GM18858 (cell line): ENCODE results near the gene FAM174C.
A peak's percentile ranks its signal among the peaks of the same experiment; 100 is the strongest.
"Not testable (repeated sequence)": the region's sequence is repeated elsewhere in the genome, so short reads cannot be mapped to it uniquely, and the experiment has no call there.

Experiments used
- ATAC-seq: cut with Tn5 transposase; IDR thresholded peaks from one replicate; pipeline ENCODE4 v1.9.1; 2021; ENCODE audit not compliant: unreplicated experiment

FAM174C gene

DNA sequence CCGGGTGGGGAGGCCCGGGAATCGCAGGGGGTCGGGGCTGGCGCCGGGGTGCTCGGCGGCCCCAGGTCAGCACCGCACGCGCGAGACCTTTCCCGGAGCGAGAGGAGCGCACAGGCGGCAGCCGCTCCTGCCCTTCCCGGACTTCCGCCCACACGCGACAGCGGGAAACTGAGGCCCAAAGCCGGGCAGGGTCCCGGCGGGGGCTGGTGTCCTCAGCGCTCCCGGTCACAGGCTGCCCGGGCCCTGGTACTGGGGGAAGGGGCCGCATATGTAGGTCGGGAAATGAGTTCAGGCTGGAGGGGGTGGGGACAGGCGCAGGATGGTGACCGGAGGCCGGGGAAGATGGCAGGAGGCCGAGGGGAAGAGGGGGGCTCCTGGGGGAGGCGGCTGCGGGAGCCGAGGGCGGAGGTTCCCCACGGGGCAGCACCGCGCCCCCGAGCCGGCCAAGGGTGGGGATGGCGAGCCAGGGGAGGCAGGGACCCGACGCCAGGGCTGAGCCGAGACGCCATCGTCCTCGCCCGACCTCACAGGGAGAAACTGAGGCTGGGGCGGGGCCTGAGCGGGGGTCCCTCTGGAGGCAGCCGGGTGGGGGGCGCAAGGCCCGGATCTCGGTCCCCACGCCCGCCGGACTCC, 38.2 kb upstream of the FAM174C start:
- no peak for ATAC-seq

DNA sequence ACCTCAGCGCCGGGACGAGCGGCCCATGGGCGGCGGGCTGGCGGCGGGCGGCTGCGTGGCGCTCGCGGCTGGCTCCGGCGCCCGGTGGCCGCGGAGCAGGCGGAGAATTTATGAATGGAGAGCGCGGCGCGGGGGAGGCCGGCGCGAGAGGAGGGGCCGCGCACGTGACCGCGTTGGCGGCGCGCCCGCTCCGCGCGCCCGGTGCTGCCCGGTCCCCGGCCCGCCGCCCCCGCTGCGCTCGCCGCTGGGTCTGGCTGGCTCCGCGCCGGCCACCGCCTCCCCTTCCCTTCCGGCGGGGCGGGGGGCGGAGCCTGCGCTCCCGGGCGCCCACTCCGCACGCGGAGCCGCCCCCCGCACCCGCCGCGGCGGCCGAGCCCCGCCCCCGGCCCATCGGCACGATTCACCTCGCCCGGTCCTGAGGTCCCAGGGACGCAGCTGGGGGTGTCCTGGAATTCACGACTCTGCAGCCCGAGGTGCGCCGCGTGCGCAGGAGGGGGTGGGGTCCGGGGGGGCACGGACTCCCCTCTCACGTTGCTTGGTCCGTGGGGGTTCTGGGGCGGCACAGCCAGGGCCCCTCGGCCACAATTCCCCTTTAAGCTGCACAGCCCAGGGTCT, 37.5 kb upstream of the FAM174C start, which contains the start of gene CBARP:
Gene CBARP (minus strand): TSS at position 252 of the 615 bp plus-strand sequence. CDS start 1,905 bp downstream, outside the sequence.
- no peak for ATAC-seq

DNA sequence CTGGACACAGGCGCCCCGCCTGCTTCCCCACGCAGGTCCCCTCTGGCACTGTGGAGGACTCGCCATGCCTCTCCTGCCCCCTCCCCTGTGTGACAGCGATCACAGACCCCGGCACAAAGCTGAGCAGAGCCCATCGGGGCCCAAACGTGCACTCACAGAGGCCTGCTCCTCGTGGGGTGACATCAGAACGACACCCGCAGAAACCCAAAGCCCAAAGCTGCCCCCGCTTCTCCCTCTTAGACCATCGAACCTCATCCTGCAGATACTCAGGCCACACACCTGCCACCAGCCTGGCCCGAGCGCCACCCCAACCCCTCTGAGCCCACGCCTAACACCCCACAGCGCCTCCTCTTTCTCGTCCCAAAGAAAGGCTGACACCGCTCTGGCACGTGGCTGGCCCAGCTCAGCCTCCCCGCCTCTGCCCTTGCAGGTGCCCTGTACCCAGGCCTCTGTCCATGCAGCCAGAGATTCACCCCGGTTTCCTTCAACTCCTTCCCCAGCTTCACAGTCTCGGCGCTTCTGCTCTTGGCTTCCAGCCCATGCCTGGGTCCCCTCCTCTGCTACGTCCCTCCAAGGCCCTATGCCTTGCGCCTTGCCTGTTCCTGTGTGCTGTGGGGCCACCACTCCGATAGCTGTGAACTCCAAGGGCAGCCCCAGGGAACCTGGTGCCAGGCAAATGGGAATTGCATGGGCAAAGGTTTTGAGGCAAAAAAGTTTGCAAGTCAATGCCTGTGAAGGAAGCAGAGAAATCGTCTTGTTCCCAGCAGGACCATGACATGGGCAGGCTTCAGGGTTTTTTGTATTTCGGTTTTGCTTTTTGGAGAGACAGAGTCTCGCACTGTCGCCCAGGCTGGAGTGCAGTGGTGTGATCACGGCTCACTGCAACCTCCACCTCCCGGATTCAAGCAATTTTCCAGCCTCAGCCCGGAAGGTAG, 36.7 kb upstream of the FAM174C start:
- no peak for ATAC-seq

DNA sequence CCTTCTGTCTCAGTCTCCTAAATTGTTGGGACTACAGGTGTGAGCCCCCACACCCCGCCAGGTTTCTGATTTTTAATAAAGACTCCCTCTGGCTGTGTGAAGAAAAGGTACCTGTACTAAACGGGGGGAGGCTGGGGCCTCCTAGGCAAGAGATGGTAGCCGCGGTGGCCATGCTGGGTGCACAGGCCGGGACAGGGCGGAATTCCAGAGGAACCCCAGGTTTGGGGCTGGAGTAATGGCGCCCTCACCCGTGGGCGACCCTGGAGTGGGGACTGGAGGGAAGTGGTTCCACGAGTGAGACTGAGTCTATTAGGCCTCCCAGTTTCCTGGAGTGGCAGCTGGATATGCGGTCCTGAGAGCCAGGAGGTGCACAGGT, 35.9 kb upstream of the FAM174C start:
- no peak for ATAC-seq

DNA sequence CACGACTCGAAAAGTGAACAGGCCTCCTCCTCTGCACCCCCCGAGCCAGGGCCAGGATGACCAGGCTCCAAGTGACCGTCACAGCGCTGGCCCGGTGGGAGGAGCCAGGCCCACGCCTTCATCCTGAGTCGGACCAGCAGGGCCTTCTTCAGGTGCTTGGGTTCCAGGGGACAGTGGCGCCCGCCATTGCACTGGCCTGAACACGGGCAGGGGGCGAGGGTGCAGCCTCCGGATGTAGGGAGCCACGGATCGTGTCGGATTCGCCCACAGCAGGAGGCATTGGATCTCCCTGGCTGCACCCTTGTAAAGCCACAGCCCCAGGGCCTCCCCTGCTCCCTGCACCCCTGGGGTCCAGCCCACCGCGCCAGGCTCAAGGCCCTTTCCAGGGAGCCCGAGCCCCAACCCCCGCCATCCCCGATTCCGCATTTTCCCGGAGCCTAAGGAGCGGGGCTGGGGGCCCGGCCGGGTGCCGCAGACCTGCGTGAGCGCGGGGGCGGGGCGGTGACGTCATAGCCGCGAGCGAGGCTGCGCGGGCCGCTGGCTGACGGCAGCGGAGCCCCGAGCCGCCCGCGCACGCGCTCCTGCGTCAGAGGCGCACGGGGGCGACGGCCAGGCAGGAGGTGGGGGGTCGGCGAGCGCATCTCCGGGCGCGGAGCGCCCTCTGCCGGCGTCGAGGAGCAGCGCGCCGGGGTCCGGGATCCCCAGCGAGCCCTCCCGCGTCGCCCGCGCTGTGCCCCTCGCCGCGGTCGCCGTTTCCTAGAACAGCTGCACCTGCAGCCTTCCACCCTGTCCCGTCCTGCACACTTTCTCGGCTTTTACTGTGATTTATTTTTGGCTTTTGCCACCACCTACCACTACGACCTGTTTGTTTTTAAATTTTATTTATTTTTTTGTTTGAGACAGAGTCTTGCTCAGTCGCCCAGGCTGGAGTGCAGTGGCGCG, 35.3 kb upstream of the FAM174C start:
- peak; percentile 22 for ATAC-seq

DNA sequence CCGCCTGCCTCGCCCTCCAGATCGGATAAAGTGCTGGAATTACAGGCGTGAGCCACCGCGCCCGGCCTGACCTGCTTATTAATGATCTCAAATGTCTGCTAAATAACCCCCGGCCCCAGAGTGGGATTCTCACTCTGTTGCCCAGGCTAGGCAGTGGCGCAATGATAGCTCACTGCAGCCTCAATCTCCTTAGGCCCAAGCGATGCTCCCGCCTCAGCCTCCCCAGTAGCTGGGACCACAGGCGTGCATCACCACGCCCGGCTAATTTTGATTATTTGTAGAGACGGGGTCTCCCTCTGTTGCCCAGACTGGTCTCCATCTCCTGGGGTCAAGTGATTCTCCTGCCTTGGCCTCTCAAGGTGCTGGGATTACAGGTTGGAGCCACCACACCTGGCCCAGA, 34.4 kb upstream of the FAM174C start:
- ATAC-seq, result no peak

DNA sequence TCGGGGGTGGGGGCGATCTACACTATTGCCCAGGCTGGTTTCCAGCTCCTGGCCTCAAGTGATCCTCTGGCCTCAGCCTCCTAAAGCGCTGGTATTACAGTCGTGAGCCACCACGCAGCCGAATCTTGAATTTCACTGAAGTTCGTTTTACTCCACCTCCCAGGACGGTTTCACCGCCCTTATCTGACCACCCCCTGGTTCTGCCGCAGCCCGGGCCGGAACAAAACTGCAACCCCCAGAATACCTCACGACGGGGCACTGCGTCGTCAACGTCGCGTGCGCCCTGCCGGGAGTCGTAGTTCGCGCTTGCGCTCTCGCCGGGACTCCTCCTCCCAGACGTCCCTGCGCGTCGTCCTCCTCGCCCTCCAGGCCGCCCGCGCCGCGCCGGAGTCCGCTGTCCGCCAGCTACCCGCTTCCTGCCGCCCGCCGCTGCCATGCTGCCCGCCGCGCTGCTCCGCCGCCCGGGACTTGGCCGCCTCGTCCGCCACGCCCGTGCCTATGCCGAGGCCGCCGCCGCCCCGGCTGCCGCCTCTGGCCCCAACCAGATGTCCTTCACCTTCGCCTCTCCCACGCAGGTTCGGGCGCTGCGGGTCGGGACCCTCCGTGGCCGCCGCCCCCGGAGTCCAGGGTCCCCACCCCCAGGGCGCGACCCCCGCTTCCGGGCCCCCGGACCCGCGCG, 33.8 kb upstream of the FAM174C start, which contains the start of gene ATP5F1D:
Gene ATP5F1D (plus strand): TSS at position 335 of the 679 bp plus-strand sequence. CDS start 100 bp downstream, at position 435.
- ATAC-seq, result no peak

DNA sequence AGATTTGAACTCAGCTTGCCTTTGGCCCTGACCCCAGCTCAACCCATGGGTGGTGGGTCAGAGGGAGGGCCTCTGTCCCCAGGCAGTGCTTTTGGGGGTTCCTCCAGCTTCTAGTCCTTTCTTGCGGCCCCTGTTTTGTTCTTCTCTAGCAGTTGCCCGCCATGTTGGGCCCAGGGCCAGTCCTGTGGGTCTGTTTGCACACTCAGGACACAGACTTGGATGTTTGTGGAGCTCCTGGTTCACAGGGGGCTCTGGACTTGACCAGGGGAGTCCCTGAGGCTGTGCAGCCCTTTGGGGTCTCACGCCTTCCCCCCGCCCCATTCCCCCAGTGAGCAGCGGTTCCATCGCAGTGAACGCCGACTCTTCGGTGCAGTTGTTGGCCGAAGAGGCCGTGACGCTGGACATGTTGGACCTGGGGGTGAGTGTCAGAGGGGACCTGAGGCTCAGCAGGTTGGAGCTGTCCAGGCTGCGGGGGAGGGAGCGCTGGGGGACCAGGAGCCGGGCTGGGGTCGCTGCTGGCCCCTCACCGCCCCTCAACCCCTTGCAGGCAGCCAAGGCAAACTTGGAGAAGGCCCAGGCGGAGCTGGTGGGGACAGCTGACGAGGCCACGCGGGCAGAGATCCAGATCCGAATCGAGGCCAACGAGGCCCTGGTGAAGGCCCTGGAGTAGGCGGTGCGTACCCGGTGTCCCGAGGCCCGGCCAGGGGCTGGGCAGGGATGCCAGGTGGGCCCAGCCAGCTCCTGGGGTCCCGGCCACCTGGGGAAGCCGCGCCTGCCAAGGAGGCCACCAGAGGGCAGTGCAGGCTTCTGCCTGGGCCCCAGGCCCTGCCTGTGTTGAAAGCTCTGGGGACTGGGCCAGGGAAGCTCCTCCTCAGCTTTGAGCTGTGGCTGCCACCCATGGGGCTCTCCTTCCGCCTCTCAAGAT, 31.3 kb upstream of the FAM174C start:
- ATAC-seq, result no peak

DNA sequence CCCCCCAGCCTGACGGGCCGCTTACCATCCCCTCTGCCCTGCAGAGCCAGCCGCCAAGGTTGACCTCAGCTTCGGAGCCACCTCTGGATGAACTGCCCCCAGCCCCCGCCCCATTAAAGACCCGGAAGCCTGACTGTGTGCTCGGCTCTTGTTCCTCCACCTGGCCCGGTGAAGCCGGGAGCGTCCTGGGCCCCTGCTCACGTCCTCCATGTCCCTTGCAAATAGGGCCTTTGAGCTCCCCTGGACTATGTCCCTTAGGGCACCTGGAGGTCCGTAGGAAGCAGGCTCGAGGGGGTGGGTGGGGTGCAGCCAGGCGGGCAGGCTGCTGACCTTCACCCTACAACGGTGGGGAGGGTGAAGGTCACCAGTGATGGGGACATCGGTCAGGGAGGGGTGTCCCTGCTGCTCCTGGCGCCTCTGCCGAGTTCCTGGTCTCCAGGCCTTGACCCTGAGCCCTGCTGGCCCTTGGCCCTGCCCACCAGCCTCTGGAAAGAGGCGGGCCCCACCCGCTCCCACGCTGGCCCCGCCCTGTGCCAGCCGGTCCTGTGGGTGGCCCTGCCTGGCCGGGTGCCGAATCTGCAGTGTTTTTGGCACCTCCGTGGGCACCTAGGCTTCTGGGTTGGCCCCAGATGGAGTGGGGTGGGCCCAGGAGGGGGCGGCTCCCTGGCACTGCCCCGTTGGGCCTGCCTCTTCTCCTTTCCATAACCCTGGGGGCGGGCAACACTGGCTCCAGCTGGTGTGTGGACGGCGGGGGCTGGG, 30.5 kb upstream of the FAM174C start:
- no peak for ATAC-seq

DNA sequence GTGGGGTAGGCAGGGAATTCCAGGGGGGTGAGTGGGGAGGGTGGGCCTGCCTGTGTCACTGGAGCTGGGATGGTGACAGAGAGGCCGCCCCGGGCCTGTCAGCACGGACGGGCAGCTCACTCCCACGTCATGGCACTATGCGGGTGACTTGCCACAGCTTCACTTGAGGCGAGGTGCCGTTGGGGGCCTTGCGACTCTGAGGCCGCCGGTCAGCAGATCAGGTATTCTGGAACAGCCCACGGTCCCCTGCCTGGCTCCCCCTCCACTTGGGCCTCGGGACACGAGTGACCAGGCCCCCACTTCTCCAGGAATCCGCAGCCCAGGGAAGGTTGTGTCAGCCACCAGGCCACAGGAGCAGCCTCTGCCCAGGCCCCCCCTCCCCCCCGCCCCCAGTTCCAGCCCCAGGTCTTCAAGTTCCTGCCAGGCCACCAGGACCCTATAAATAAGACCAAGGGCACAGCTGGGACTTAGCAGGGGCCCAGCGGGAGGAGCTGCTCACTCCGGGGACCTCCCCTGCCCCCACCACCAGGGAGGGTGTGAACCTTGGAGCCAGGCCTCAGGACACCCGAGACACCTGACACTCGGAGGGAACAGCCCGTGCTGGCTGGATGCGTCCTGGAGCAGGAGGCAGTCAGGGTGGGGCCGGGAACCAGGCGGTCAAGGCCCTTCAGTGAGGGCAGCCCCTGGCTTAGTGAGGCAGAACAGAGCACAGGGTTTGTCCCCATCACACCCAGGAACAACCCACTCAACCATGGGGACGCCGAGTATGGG, 29.7 kb upstream of the FAM174C start:
- ATAC-seq, result no peak

DNA sequence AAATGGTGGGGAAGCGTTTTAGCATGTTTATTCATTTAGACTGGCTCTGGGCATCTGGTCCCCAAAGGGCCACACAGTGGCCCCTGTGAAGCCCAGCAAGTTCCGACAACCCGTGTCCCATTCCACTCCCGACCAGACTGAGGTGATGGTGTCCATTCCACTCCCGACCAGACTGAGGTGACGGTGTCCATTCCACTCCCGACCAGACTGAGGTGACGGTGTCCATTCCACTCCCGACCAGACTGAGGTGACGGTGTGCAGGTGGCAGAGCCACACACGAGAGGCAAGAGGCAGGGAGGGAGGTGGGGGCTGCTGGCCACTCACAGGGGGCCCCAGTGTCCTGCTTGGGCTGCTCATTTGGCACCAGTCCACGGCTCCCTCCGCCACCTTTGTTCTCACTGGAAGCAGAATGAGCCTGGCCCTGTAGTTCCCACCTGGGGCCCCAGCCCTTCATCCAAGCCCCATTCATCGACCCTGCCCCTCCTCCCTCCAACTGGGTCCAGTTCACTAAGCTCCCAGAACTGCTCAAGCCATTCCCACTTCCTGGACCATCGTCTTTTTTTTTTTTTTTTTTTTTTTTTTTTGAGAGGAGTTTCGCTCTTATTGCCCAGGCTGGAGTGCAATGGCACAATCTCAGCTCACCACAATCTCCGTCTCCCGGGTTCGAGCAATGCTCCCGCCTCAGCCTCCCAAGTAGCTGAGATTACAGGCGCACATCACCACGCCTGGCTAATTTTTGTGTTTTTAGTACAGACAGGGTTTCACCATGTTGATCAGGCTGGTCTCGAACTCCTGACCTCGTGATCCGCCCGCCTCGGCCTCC, 28.9 kb upstream of the FAM174C start:
- ATAC-seq, result not testable (repeated sequence)

DNA sequence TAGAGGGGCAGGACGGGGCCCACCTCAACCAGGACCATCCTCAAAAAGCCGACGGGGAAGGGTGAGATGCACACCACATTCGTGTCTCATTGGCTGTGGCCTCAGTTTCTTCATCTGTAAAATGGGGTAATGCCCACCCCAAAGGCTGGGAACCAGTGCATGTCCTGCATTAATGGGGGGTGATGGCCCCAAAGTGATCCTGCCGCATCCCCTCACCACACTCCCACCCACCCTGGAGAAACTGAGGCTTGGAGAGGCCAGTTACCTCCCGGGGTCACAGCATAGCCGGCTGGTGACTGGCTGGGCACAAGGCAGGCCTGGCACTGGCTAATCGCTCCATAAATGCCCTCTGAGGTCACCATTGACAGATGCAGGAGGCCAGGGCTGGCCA, 27.6 kb upstream of the FAM174C start:
- ATAC-seq, result no peak

DNA sequence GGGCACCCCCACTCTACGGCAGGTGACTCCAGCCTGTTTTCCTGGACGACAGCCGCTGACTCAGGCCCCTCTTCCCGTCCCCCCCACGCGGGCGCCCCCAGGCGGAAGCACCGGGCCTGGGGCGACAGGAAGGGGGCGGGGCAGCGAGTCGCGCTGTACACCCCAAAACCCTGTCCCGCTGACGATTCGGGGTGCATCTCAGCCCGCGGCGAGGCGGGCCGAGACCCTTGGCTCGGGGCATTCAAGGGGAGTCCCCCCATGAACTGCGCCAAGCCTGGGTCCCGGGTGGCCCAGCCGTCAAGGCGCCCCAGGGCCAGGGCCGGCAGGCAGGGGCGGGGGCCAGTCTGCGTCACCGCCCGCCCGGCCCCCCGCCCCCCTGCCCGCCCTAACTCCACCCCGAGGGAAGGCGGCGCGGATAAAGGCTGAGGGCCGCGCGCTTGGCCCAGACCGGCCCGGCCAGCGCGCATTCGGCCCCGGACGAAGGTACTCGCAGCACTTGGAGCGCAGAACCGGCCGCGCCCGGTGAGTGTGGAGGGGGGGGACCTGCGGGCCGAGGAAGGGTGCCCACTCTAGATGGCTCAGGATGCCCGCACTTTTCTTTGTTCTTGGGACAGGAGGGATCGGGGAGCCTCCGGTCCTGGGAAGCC, 27.1 kb upstream of the FAM174C start, which contains the start of gene MIDN:
Gene MIDN (plus strand): TSS at position 445 of the 647 bp plus-strand sequence. CDS start 1,714 bp downstream, outside the sequence.
- ATAC-seq, result no peak

DNA sequence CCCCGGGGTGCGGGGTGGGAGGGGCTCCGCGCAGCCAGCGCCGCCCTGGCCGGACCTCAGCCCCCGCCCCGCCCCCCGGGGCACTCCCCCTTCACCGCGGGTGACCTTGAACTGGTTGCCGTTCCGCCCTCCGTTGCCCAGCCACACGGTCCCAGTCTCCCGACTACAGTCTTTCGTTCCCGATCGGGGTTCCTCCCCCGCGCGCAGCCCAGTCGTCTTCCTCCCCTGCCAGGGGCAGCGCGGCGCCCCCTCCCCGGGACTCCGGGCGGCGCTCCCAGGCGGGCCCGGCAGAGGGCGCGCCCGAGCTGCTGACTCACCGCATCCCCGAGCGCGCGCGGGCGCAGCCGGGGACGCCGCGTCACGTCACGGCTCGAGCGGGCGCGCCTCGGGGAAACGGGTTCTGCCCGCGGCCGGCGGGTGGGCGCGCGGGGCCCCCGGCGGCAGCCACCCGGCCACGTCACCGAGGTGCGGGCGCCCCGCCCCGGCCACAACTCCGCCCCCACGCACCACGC, 26.5 kb upstream of the FAM174C start:
- ATAC-seq, result no peak

DNA sequence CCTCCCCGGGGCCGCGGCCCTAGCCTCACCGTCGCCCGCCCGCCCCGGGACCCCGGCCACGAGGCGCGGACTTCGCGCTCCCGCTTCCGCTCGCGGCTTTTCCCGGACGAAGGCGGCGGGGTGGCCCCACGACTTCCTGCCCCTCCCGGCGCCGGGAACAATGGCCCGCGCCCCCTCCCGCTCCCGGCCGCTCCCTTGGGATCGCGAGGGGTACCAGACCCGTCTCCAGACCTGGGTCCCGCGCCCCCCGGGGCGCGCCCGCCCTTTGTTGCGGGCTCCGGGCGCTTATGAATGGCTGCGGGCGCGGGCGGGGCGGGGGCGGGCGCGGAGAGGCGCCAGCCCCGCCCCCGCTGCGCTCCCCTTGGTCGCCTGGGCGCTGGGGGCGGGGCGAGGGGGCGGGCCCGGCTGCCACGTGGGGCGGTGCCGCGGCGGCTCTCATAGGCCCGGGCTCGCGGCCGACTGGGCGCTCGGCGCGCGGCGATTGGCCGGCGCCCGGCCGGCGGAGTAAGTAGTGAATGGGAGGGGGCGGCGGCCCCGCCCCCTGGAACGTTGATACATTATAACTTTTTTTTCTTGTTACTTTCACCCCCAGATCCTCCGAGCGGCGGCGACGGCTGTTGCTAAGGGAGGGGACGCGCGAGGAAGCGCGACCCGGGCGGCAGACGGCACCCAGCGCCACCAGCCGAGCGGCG, 25.9 kb upstream of the FAM174C start:
- ATAC-seq, result no peak
